Left colon (tissue), 2 donors: Measurements from ENCODE around the gene PROX2. TPM values are rescaled to one million over a fixed set of nuclear protein-coding genes. Genes with fewer than 3 reads are reported as not detected.
A peak's percentile ranks its signal among the peaks of the same experiment; 100 is the strongest.

Experiments used
- ATAC-seq: fragments of 200-7000 bp; cut with Tn5 transposase; one replicate; pipeline ENCODE4 v1.9.1; 2020; ENCODE audit warnings: mild to moderate bottlenecking, moderate library complexity
- DNase-seq, 2 donors: peaks; one replicate each; pipeline ENCODE4 v3.0.0-alpha.2; 2020
- intact Hi-C, 2 donors: fragments of 100-400 bp; cut with DNase I in 1 of 2; cut with micrococcal nuclease in 1 of 2; formaldehyde crosslinking; loops; one replicate each; pipeline versions ENCODE4 v1.11.2 to v1.14.0; 2022; cut with DNase I, micrococcal nuclease
- total RNA-seq, 2 donors: library from RNA; stranded (reverse); fragmentation: NEBNext Ultra II Directional; extraction: Animal tissue kit (Norgen Biotek cat#: 25700); gene quantifications; one replicate each; pipeline ENCODE4 v1.2.1, GENCODE V29; 2021
- donor health status: DM: no; HTN: no; CAD: no.
- donor health status: DM: yes; HTN: yes; CAD: no.

PROX2 gene
- total RNA-seq, 2 donors from 2014 or later, result not detected

DNA sequence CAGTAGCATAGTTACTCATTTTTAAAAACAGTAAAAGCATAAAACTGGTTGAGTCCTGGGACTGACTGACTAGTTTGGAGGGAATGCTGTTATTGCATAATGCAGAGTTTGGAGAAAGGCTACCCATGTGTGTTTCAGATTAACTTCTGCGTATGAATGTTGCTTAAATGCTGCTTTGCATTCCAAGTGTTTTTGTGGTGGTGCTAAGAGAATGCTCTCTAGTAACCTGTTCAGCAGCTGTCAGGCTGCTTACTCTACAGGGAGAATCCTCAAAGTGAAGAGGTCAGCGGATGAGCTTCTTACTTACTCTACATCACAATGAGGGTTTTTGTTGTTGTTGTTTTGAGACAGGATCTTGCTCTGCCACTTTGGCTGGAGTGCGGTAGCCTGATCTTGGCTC lies 10.1 kb upstream of the PROX2 start:
- DNase-seq (no peak), ATAC-seq (no peak)
- intact Hi-C loops, result no loop called here

DNA sequence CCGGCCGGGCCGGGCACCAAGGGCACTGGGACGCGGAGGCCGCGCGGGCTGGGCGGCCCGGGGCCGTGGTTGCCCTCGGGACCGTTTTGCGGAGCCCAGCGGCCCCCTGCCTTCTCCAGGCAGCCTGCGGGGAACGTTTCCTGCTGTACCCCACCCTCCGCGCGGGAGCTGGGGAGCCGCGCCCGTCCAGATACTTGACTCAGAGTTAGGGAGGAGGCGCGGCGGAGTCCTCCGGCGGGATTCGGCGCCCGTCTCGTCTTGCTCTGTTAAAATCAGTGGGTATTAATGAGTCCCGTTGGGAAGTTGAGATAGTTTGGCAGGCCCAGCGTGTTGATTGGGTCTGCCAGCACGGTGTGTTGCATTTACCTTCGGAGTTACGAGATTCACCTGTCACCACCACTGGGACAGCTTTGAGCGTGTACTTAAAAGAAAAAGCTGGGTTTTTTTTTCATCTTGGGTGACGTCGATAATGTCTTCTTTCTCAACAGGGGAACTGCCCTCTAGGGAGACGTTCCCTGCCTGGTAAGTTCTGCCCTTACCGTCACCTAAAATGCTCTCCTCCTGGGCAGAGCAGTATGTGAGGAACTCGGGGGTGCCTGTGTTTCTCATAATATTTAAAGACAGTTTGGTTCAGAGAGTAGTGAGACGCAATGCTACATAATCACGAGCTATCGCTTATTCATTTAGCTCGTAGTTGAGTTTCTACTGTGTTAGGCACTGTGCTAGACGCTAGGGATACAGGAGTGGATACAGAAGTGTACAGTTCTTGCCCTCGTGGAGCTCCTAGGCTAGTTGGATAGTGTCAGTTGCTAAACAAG lies 6.4 kb upstream of the PROX2 start:
- intact Hi-C loops, result no loop called here
- ATAC-seq, result peak; percentile 68
- DNase-seq, result peak; percentile 49 to 76

DNA sequence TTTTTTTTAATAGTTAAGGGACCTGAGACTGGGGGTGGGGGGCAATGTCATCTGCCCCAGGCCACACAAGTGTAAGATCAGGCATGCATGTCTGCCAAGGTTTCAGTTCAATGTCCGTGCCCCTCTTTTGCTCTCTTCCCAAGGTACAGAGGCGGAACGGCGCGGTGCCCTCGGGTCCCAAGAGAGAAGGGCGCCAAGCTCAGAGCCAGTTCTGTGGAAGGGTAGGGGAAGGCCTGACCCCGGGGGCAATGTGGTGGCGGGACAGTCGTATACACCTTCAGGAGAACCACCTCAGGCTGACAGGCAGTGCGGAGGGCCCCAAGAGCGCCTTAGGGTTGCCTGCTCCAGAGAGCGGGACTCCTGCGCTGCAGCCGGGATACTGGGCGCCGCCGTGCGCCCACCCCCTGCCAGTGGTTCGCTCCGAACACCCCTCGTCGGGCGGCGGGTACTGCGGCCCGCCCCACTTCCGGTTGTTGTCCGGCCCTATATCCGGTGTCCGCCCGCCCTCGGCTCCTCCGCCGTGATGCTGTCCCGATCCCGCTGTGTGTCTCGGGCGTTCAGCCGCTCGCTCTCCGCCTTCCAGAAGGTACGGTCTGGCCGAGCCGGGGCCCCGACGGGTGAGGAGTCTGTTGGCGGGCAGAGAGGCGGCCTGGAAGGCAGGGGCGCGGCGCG lies 5.6 kb upstream of the PROX2 start, which contains the start of gene DLST:
TSS of gene DLST (plus strand) at position 486 of the 672 bp plus-strand sequence. CDS start at position 524, 38 bp downstream.
- intact Hi-C loops, result no loop called here
- DNase-seq (peak; percentile 83 to 93), ATAC-seq (peak; percentile 96)

DNA sequence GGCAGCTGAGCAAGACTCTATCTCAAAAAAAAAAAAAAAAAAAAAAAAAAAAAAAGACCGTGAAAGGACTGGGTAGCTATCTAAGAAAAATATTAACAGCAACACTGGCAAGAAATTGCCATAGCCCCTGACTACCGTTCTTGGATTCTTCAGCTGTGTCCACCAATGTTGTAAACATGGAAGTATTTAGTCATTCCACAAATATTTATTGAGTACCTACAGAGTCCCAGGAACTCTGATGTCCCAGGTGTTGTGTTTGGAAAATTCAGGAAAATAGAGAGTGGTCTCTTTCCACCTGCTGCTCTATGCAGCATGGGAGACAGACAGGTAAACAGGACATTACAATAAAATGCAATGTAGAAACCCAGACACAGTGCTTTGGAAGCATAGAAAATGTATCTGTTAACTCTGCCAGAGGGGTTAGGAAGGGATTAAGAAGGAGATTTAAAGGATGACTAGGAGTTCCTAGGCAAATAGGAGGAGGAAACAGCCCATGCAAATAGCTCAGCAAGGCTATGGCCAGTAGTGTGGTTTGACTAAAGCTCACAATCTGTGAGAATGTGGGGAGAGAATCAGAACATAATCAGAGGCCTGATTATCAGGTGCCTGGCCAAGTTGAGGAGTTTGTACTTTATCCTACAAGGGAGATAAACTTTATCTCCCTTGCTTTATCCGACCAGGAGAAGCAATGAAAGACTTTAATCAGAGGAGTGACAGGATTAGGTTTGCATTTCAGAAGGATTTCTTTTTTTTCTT lies 3.7 kb upstream of the PROX2 start:
- intact Hi-C loops, result no loop called here
- DNase-seq, result no peak

DNA sequence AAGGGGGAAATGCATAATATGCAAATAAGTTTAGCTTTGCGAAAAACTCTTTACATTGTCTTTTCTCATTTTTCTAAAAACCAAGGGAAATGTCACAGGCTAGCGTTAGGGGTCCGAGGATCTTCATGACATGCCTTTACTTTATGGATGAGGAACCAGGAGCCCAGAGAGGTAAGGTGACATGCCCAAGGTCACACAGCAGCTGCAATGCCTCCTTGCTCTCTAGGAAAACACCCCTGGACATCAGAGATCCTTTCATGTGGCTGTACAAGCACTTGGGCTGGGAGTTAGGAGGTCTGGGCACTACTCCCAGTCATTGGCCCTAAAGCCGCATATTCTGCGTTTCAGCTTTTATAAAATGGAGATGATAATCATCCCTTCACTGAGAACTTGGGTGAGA lies 741 bp downstream of the PROX2 start:
- ATAC-seq (no peak), DNase-seq (no peak)
- intact Hi-C loops, result no loop called here

More for the DNA sequence above, 3.7 kb upstream of the PROX2 start:
- no peak for ATAC-seq

DNA sequence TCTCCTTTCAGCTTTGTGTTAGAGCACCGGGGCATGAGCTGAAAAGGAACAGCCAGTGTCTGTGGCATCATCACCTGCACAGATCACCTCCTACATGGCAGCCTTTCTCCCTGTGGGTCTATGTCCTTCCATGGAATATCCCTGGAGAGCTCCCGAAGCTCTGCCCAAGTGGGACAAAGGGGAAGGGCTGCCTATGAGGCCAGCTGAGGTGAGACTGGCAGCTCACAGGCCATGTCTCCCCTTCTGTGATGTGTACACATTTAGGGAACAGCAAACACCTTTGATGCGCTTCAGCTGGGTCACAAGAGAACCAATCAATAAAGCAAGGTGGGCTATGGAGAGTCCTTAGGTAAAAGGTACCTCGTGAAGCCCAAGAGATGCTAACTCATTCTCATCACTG lies 4.1 kb downstream of the PROX2 start:
- no peak for DNase-seq
- intact Hi-C loops, result no loop called here

DNA sequence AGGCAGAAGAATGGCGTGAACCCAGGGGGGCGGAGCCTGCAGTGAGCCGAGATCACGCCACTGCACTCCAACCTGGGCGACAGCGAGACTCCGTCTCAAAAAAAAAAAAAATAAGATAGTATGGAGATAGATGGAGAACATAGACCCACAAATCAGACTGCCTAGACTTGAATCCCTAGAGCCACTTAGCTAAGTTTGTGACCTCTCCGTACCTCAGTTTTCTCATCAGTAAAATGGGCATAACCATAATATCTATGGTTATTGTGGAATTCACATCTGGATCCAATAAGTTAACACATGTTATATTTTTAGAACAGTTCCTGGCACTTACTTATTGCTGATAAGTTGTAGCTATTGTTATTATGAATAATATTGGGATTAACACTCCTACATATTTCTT lies 7.2 kb downstream of the PROX2 start:
- ATAC-seq (no peak), DNase-seq (no peak)
- intact Hi-C loops, result no loop called here

More for the DNA sequence above, 4.1 kb downstream of the PROX2 start:
- ATAC-seq, result no peak

DNA sequence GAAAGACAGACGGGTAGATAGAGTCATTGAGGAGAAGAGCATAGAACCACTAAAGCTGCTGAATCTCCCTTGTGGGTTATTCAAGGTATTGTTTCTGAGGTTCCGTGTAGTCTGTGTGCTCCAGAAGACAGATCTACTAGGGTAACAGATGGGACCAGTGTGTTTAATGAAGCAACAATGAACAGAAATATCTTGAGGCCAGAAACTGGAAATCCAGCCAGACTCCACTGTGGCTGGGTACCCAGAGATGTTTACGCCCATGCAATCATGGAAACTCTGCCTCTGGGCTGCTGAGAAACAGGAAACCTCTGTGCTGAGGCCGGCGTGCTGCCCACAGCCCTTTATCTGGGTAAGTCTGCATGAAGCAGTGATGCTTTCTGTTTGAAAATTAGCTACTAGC lies 8.3 kb downstream of the PROX2 start:
- intact Hi-C loops, result no loop called here
- ATAC-seq, result no peak
- DNase-seq, result no peak

DNA sequence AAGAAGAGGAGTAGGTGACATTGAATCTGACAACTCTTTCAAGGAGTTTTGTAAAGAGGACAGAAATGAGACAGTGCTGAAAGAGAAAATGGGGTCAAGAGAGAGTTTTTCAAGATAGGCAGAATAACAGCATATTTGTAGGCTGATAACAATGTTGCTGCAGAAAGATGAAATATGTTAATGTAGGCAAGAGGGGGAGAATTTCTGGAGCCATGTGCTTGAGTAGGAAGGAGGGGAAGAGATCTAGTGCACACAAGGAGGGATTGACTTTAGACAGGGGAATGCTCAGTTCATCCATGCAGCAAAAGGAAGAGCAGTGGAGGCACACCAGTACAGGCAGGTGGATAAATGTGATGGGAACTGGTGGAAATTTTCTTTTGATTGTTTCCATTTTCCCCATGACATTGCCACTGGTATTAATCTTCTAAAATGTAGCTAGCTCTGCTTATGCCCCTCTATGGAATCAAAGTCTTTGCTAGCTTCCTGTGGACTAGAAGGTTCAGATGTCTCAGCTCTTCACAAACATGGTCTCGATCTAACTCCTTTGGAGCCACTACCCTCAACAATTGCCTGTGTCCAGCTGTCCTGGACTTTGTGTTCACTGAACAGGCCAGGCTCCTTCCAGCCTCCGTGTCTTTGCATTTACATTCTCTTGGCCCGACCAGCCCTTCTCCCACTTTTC lies 9.1 kb downstream of the PROX2 start:
- intact Hi-C loops, result no loop called here
- no peak for DNase-seq
- no peak for ATAC-seq

DNA sequence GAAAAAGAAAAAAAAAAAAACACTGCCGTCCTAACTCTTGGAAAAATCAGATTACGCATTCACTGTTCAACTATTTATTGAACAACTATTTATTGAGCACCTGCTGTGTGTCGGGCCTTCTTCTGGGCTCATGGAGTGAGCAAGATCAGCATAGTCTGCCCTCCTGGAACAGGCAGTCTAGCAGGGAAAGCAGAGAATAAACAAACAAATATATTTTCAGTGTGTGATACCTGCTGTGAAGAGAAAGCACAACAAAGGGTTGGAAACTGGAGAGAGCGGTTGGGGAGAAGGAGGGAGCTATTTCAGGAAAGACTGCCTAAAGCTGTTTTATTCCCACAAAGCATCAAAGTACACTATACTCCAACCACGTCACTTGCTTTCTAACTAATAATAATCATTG lies 10.8 kb downstream of the PROX2 start:
- intact Hi-C loops, result no loop called here
- ATAC-seq (no peak), DNase-seq (no peak)

DNA sequence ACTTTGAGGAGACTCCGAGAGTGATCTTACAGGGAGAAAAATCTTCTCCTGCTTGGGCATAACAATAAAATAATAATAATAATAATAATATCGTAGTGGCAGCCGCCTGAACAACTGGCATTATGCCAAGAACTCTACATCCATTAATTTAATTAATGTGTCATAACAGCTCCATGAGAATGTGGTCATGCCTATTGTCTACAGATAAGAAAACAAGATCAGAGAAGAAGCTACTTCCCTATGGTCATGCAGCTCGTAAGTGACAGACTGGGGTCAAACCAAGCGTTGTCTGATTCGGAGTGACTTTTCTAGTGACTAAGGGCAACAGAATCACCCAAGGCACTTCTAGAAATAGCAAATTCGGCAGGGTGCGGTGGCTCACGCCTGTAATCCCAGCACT lies 11.7 kb downstream of the PROX2 start:
- intact Hi-C loops, result loop anchor here (5.0 kb wide), 1 partner anchor 43 kb away; no protein-coding TSS in a partner anchor
- DNase-seq (no peak), ATAC-seq (no peak)

DNA sequence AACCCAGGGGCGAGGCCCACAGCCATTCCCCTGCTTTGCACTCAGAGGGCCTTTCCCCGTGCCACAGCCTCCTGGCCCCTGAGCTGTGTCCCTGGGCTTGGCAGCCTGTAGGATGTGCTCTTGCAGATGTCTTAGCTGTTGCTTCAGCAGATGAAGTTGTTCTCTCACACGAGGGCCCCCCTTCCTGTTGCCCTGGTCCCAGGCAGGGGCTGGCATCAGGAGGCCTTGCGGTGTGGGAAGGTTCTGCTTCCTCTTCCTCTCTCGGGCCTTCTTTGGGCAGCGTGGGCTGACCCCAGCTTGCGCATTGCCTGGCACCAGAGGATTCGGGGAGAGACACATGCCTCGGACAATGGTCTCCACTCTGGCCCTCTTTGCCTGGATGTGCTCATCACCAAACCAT lies 12.7 kb downstream of the PROX2 start:
- intact Hi-C loops, result loop anchor here (5.0 kb wide), 1 partner anchor 44 kb away; no protein-coding TSS in a partner anchor
- no peak for ATAC-seq

DNA sequence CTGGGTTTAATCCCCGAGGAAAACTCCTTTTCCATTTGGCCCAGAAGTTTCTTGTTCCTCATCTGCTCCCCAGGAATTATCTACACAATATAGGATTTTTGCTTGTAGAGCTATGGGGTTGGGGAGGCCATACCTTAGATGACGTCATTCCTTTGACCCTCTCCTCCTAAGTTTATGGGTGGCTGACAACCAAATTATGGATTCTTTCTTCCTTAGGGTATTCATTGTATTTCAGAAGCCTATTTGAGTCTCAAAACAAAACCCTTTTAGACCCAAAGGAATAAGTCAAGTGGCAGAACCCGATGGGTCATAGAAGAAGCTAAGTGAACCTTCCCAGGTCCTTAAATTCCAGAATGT lies 14.2 kb downstream of the PROX2 start:
- ATAC-seq, result no peak
- intact Hi-C loops, result loop anchor here (5.0 kb wide), 1 partner anchor 46 kb away; no protein-coding TSS in a partner anchor
- no peak for DNase-seq

More for the DNA sequence above, 12.7 kb downstream of the PROX2 start:
- no peak for DNase-seq

DNA sequence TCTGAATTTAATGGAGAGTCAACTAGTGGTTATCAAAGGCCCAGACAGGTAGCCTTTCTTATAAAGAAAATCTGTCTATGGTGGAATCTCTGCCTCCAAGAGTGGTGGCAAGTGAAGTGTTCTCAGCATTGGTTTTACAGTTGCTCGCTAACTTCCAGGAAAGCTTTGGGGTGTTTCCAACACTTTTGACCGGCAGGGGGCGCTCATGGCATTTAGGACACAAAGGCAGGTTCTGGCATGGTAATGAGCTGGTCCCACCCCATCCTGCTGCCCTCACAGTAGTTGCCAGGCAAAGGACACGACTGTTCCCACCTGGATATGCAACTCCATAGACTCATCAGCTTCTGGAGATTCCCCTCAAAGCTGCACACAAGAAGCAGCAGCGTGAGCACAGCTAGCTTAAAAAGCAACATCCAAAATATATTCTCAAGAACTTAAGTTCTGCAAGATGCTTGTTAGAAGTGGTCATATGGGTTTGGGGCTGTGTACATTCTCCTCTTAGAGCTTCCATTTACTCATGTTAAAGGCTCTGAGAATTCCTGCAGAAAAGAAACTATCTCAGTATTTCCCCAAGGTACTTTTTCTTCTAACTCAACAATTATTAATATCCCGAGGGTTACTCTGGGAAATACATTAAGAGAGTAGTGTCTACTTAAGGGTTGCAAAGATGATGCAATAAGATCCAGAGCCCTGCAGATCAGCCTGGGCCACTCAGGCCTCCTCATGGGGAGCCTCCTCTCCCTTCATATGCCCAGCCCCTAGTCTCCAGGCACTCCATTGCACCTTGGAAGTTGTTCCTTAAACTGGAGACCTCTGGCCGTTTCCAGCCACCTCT lies 14.8 kb downstream of the PROX2 start:
- ATAC-seq, result peak; percentile 91
- intact Hi-C loops, result loop anchor here (5.0 kb wide), 1 partner anchor 46 kb away; no protein-coding TSS in a partner anchor

DNA sequence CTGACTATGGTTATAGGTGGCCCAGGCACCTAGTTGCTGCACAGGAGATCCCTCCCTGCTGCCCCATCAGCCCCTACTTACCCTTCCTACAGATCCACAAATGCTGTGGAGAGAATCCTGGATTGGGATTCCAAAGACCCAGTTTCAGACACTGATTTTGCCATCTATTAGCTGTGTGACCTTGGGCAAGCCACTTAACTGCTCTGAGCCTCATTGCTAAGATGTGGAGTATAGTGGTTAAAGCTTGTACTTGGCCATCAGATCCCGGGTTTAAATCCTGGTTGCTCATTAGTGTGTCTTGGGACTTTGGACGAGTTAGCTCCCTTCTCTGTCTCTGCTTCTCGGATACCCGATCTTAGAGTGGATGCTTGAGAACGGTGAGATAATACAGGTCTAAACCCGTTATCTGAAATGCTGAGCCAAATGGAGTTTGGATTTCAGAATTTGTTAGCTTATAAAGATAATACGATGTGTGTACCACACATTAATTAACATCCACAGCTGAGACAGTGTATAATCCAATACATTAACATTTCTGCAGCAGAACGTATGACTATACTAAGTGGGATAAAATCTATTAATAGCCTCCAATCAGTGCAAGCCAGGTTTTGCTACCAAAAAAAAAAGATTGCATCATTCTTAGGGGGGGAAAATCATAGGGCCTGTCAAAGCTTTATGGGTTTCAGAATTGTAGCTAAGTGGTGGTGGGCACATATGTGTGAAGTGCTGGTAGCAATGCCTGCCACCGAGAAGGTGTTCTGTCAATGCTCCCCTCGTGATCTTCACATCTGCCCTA lies 16.0 kb downstream of the PROX2 start:
- no peak for DNase-seq
- no peak for ATAC-seq
- intact Hi-C loops, result loop anchor here (5.0 kb wide), 1 partner anchor 47 kb away; no protein-coding TSS in a partner anchor

More for the DNA sequence above, 14.8 kb downstream of the PROX2 start:
- DNase-seq, result peak; percentile 78 to 97

DNA sequence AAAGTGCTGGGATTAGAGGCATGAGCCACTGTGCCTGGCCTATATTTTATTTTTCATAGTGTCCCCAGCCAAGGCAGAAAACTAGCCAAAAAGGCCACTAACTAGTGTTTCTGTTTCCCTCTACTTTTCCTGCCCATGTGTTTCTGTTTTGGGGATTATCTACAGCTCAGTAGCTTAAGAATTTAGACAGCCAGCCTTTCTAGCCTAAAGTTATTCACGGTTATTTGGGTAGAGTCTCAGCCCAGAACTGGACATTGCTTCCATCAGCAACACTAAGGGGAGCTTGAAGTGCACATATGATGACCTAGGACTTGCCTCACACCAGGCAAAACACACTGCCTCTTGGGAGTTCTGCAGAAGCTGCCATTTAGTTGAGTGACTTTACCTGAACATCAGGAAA lies 17.9 kb downstream of the PROX2 start:
- no peak for DNase-seq
- intact Hi-C loops, result no loop called here
- no peak for ATAC-seq

DNA sequence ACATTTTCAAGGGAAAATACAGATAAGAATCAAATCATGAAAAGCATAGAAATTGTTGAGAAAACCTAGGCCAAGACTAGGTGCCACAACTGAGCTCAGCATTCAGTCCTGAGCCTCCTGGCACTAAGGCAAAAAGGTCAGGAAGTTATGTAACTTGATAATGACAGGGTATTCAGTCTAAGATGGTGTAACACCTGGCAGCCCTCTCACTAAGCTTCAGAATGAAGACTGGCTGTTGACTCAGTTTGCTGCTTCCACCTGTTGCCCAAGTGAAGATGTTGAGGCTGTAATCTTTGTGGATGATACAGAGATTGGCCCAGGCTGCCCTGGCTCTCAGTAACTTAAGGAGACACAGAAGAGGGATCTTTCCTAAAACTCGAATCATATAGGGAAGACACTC lies 19.6 kb downstream of the PROX2 start:
- DNase-seq, result no peak
- intact Hi-C loops, result no loop called here
- ATAC-seq, result no peak
